H9 (cell line): ENCODE data around the gene SNX5. TPM values are rescaled to one million over a fixed set of nuclear protein-coding genes. Genes with fewer than 3 reads are reported as not detected.

ENCODE experiments used
- DNase-seq: peaks from one replicate; pipeline ENCODE4 v3.0.0-alpha.2; 2017
- H2AFZ ChIP-seq: one replicate; pipeline ENCODE4 v1.6.1; 2013; ENCODE audit warnings: mild to moderate bottlenecking, low read length, control low read depth, moderate library complexity
- H2AK5ac ChIP-seq: 2 replicates; pipeline ENCODE4 v1.6.1; 2013; ENCODE audit warnings: low read length, control low read depth, mixed read lengths; ENCODE audit not compliant: insufficient read length
- H2BK120ac ChIP-seq: one replicate; pipeline ENCODE4 v1.6.1; 2013; ENCODE audit warnings: low read depth, mild to moderate bottlenecking, low read length, control low read depth, inconsistent platforms; ENCODE audit not compliant: poor library complexity, severe bottlenecking
- H2BK12ac ChIP-seq: 2 replicates; pipeline ENCODE4 v1.6.1; 2013; ENCODE audit warnings: low read length, control low read depth, mixed read lengths, low read depth; ENCODE audit not compliant: insufficient read length
- H2BK15ac ChIP-seq: 2 replicates; pipeline ENCODE4 v1.6.1; 2013; ENCODE audit warnings: low read depth, low read length, control low read depth
- H2BK20ac ChIP-seq: one replicate; pipeline ENCODE4 v1.6.1; 2013; ENCODE audit warnings: low read depth, mild to moderate bottlenecking, low read length, control low read depth, inconsistent platforms; ENCODE audit not compliant: poor library complexity, severe bottlenecking
- H2BK5ac ChIP-seq: 2 replicates; pipeline ENCODE4 v1.6.1; 2013; ENCODE audit warnings: low read length, control low read depth, mixed read lengths; ENCODE audit not compliant: insufficient read length
- H3K14ac ChIP-seq: 2 replicates; pipeline ENCODE4 v1.6.1; 2013; ENCODE audit warnings: low read length, control low read depth; ENCODE audit not compliant: insufficient read depth
- H3K18ac ChIP-seq: 2 replicates; pipeline ENCODE4 v1.6.1; 2013; ENCODE audit warnings: low read depth, mild to moderate bottlenecking, mixed read lengths, low read length, control low read depth; ENCODE audit not compliant: insufficient read length
- H3K23ac ChIP-seq: 2 replicates; pipeline ENCODE4 v1.6.1; 2013; ENCODE audit warnings: low read length, control low read depth, mixed read lengths, low read depth; ENCODE audit not compliant: insufficient read length
- H3K23me2 ChIP-seq: 2 replicates; pipeline ENCODE4 v1.6.1; 2013; ENCODE audit warnings: low read depth, mild to moderate bottlenecking, mixed read lengths, low read length, control low read depth; ENCODE audit not compliant: insufficient read length, poor library complexity, severe bottlenecking
- H3K27ac ChIP-seq: 2 replicates; pipeline ENCODE4 v1.5.1; 2013; ENCODE audit warnings: low read length, control low read depth, mixed read lengths, low read depth; ENCODE audit not compliant: insufficient read length
- H3K27me3 ChIP-seq: 2 replicates; pipeline ENCODE4 v1.6.1; 2013; ENCODE audit warnings: low read length, control low read depth, inconsistent platforms; ENCODE audit not compliant: insufficient read depth
- H3K4ac ChIP-seq: 2 replicates; pipeline ENCODE4 v1.6.1; 2013; ENCODE audit warnings: low read depth, mild to moderate bottlenecking, control low read depth, inconsistent platforms, low read length, moderate library complexity
- H3K4me1 ChIP-seq: 2 replicates; pipeline ENCODE4 v1.6.1; 2013; ENCODE audit warnings: low read length, control low read depth, inconsistent platforms; ENCODE audit not compliant: insufficient read depth
- H3K4me2 ChIP-seq: 2 replicates; pipeline ENCODE4 v1.6.1; 2013; ENCODE audit warnings: low read length, control low read depth, mixed read lengths; ENCODE audit not compliant: insufficient read length, insufficient read depth
- H3K56ac ChIP-seq: 2 replicates; pipeline ENCODE4 v1.6.1; 2013; ENCODE audit warnings: low read depth, mild to moderate bottlenecking, mixed read lengths, low read length, control low read depth; ENCODE audit not compliant: insufficient read length
- H3K79me1 ChIP-seq: 2 replicates; pipeline ENCODE4 v1.6.1; 2013; ENCODE audit warnings: low read depth, mild to moderate bottlenecking, moderate library complexity, low read length, control low read depth, inconsistent platforms; ENCODE audit not compliant: insufficient read depth, poor library complexity, severe bottlenecking
- H3K79me2 ChIP-seq: 2 replicates; pipeline ENCODE4 v1.6.1; 2013; ENCODE audit warnings: low read length, control low read depth, inconsistent platforms; ENCODE audit not compliant: insufficient read depth
- H3K9ac ChIP-seq: 2 replicates; pipeline ENCODE4 v1.6.1; 2013; ENCODE audit warnings: low read length, control low read depth, mixed read lengths; ENCODE audit not compliant: insufficient read length; ENCODE audit errors: extremely low read depth
- H3K9me3 ChIP-seq: one replicate; pipeline ENCODE4 v1.6.1; 2013; ENCODE audit warnings: low read depth, low read length, inconsistent platforms; ENCODE audit not compliant: control insufficient read depth
- H3T11ph ChIP-seq: one replicate; pipeline ENCODE4 v1.6.1; 2013; ENCODE audit warnings: mild to moderate bottlenecking, low read length, control low read depth, inconsistent platforms
- H4K20me1 ChIP-seq: one replicate; pipeline ENCODE4 v1.6.1; 2013; ENCODE audit not compliant: control insufficient read depth, insufficient read length, insufficient read depth
- H4K5ac ChIP-seq: 2 replicates; pipeline ENCODE4 v1.6.1; 2013; ENCODE audit warnings: low read depth, mild to moderate bottlenecking, mixed read lengths, low read length, control low read depth; ENCODE audit not compliant: insufficient read length
- H4K8ac ChIP-seq: replicated peaks from 2 replicates; pipeline ENCODE4 v1.6.1; 2013; ENCODE audit warnings: low read length, control low read depth, mixed read lengths, low read depth; ENCODE audit not compliant: insufficient read length
- H4K91ac ChIP-seq: 2 replicates; pipeline ENCODE4 v1.6.1; 2013; ENCODE audit warnings: low read depth, mild to moderate bottlenecking, moderate library complexity, mixed read lengths, low read length, control low read depth; ENCODE audit not compliant: insufficient read length
- H3K27ac Mint-ChIP-seq, 3 experiments: 2 replicates in 2 of 3; 3 replicates in 1 of 3; pipeline ENCODE4 v1.8.0; 2020 to 2021; ENCODE audit warnings: mixed read lengths in 3 of 3, mild to moderate bottlenecking in 1 of 3, moderate library complexity in 1 of 3
- H3K27me3 Mint-ChIP-seq: 2 replicates; pipeline ENCODE4 v1.8.0; 2021; ENCODE audit warnings: low read depth, mild to moderate bottlenecking, moderate library complexity, mixed read lengths
- H3K36me3 Mint-ChIP-seq, 3 experiments: 2 replicates in 2 of 3; 3 replicates in 1 of 3; pipeline ENCODE4 v1.8.0; 2020 to 2021; ENCODE audit warnings: low read depth in 3 of 3, mixed read lengths in 3 of 3; ENCODE audit not compliant: insufficient read depth in 1 of 3
- H3K4me1 Mint-ChIP-seq, 2 experiments: 2 replicates each; pipeline ENCODE4 v1.8.0; 2020; ENCODE audit warnings: mixed read lengths in 2 of 2
- H3K4me3 Mint-ChIP-seq, 2 experiments: 2 replicates in 1 of 2; 3 replicates in 1 of 2; pipeline ENCODE4 v1.8.0; 2020 to 2021; ENCODE audit warnings: mild to moderate bottlenecking in 2 of 2, mixed read lengths in 2 of 2, moderate library complexity in 1 of 2
- H3K9me3 Mint-ChIP-seq, 2 experiments: 2 replicates in 1 of 2; 3 replicates in 1 of 2; pipeline ENCODE4 v1.8.0; 2020; ENCODE audit warnings: mild to moderate bottlenecking in 2 of 2, mixed read lengths in 2 of 2, moderate library complexity in 1 of 2
- CTCF ChIP-seq: fragments of 200-600 bp; sonication (generic); conservative IDR thresholded peaks from 3 replicates; pipeline ENCODE4 v1.8.0; 2021; ENCODE audit warnings: antibody characterized with exemption, mild to moderate bottlenecking
- WGBS: extraction: QIAGEN DNeasy Blood & Tissue Kit; methylation state at CpG from one replicate; pipeline ENCODE4 v1.1.7; 2013; ENCODE audit warnings: missing lambda C conversion rate, low lambda C conversion rate, mixed read lengths; ENCODE audit not compliant: insufficient read length; ENCODE audit errors: extremely low coverage; 5-methylcytosine and 5-hydroxymethylcytosine counted together
- total RNA-seq: library from RNA; stranded (reverse); gene quantifications from 2 replicates; pipeline ENCODE4 v1.2.1, GENCODE V29; 2021

SNX5 gene
- total RNA-seq, 1 experiment from 2014 or later = 194 TPM

GRCh38 chr20:18006684-18007083, 38.1 kb upstream of the SNX5 start:
- Mint-ChIP-seq H3K36me3 (peaks cover 7 to 10% (median 8%) of the 10 kb centered on the region in 3 experiments), H3K4me3 (no peak overlapping the region), H3K27ac (no peak overlapping the region), H3K9me3 (peaks cover 5 to 9% of the 10 kb centered on the region in 2 experiments), H3K4me1 (peaks cover 19 to 31% of the 10 kb centered on the region in 2 experiments), H3K27me3 (no peaks in the 10 kb centered on the region)
- no peaks in the 10 kb centered on the region for H3K27me3 ChIP-seq
- H2BK120ac ChIP-seq = no peak overlapping the region
- no peak overlapping the region for H3K4ac ChIP-seq
- H4K91ac ChIP-seq = no peak overlapping the region
- no peaks in the 10 kb centered on the region; the same call in 1 of the 2 replicates for H3K4me1 ChIP-seq
- no peak overlapping the region for H3K9ac ChIP-seq
- no peak overlapping the region for H3K4me2 ChIP-seq
- H2AK5ac ChIP-seq = no peak overlapping the region
- H3K23ac ChIP-seq = no peak overlapping the region
- TF ChIP-seq CTCF = no peak
- H2BK15ac ChIP-seq = no peak overlapping the region; the same call in 1 of the 2 replicates
- no peak overlapping the region for H3K18ac ChIP-seq
- H3K79me1 ChIP-seq = no peaks in the 10 kb centered on the region
- no peak overlapping the region for H2BK20ac ChIP-seq
- no peak overlapping the region for H3T11ph ChIP-seq
- H3K56ac ChIP-seq = no peak overlapping the region
- no peak overlapping the region for H2BK12ac ChIP-seq
- H3K79me2 ChIP-seq = no peaks in the 10 kb centered on the region
- H2BK5ac ChIP-seq = no peak overlapping the region
- no CpG with 5 or more reads among the region's 7 CpGs for WGBS
- no peak overlapping the region for H3K14ac ChIP-seq
- H4K8ac ChIP-seq = no peak overlapping the region
- DNase-seq = no peak
- no peaks in the 10 kb centered on the region for H3K9me3 ChIP-seq
- H4K5ac ChIP-seq = no peak overlapping the region
- H4K20me1 ChIP-seq = no peaks in the 10 kb centered on the region
- H2AFZ ChIP-seq = no peak overlapping the region
- H3K27ac ChIP-seq = no peak overlapping the region
- H3K23me2 ChIP-seq = no peaks in the 10 kb centered on the region
